Measurements from ENCODE around the gene RNF223. TPM values are rescaled to one million over a fixed set of nuclear protein-coding genes. Genes with fewer than 3 reads are reported as not detected.

RNF223 gene
- total RNA-seq (2021; ENCODE audit: unreplicated experiment) (6.3 TPM), Bru-seq, nascent RNA (percentile 61 among the genes with signal in this experiment), BruChase-seq, experiment 1, labeled RNA remaining after a 6-hour chase (percentile 49 among the genes with signal in this experiment), BruChase-seq, experiment 2, labeled RNA remaining after a 2-hour chase (percentile 54 among the genes with signal in this experiment)
- 8.6 and 8.7 TPM in 2 replicates for polyA plus RNA-seq (2012)
- long read RNA-seq, partial matches to known transcripts, result 0 of 4 reads
- long read RNA-seq, other reads (novel, unspliced or antisense), result 3 of 4 reads

GRCh38 chr1:1073743-1074587 lies at the start of gene RNF223:
TSS of gene RNF223 (minus strand) at chr1:1074306. CDS start at chr1:1072566, 1,740 bp downstream.
- H3K9ac ChIP-seq (ENCODE audit: low read length), result peak within 1 kb of the TSS; percentile 82
- ChIA-PET CTCF (interaction anchor here (0.7 kb wide), 1 partner anchor 15 kb away, joined by 4 read pairs; no protein-coding TSS in a partner anchor), RAD21 (ENCODE audit: low non-redundant PET in 1 of 2, low total read pairs in 2 of 2, uncharacterized antibody in 2 of 2, unreplicated experiment in 2 of 2) (no interaction called here), POLR2A (interaction anchor here (0.7 to 1.3 kb wide), 11 partner anchors 10 to 231 kb away, joined by 3 to 11 read pairs (median 3); partner anchors contain the start of genes AGRN and ISG15)
- H3K9me2 ChIP-seq (ENCODE audit: insufficient read depth), result no peaks in the 10 kb centered on the region
- H3K9me3 ChIP-seq (ENCODE audit: control insufficient read depth in 1 of 2, insufficient read depth in 1 of 2, low read depth in 1 of 2, low read length in 2 of 2), result no peaks in the 10 kb centered on the region
- H3K4me3 ChIP-seq (replicated peaks in 1 of 2; ENCODE audit: low read depth in 1 of 2, low read length in 2 of 2), result peak within 1 kb of the TSS; percentile 63 to 70
- no peaks in the 10 kb centered on the region for H3K27me3 ChIP-seq (ENCODE audit: insufficient read depth, low read length)
- peak within 1 kb of the TSS; percentile 98 for H3K4me2 ChIP-seq (ENCODE audit: low read length)
- no peaks in the 10 kb centered on the region for H4K20me1 ChIP-seq (ENCODE audit: insufficient read depth)
- TF ChIP-seq SRF (IDR thresholded peaks at IDR 0.05; ENCODE audit: low read depth) (no peak), CBX3 (IDR thresholded peaks at IDR 0.05; ENCODE audit: low read depth) (no peak), ZFX (IDR thresholded peaks at IDR 0.05) (peak; percentile 57), ATF3 (IDR thresholded peaks at IDR 0.05) (no peak), RAD21 (IDR thresholded peaks at IDR 0.05; ENCODE audit: low read depth) (no peak), SP1 (IDR thresholded peaks at IDR 0.05; ENCODE audit: low read depth) (no peak), POLR2AphosphoS5 (IDR thresholded peaks at IDR 0.05; ENCODE audit: low read depth, low read length) (peak; percentile 98), POLR2A (IDR thresholded peaks at IDR 0.05; ENCODE audit: borderline replicate concordance, extremely low read depth, insufficient read depth, insufficient read length) (peak; percentile 63)
- TF ChIP-seq, protein P1, sequence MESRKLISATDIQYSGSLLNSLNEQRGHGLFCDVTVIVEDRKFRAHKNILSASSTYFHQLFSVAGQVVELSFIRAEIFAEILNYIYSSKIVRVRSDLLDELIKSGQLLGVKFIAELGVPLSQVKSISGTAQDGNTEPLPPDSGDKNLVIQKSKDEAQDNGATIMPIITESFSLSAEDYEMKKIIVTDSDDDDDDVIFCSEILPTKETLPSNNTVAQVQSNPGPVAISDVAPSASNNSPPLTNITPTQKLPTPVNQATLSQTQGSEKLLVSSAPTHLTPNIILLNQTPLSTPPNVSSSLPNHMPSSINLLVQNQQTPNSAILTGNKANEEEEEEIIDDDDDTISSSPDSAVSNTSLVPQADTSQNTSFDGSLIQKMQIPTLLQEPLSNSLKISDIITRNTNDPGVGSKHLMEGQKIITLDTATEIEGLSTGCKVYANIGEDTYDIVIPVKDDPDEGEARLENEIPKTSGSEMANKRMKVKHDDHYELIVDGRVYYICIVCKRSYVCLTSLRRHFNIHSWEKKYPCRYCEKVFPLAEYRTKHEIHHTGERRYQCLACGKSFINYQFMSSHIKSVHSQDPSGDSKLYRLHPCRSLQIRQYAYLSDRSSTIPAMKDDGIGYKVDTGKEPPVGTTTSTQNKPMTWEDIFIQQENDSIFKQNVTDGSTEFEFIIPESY (IDR thresholded peaks at IDR 0.05; ENCODE audit: extremely low read depth, insufficient replicate concordance, low read length), result no peak
- peak; percentile 82 for ATAC-seq
- BruUV-seq (replicated peaks), result TSS peak; percentile 64
- no peaks in the 10 kb centered on the region for H3K36me3 ChIP-seq (ENCODE audit: control insufficient read depth in 1 of 2, insufficient read depth in 2 of 2, low read length in 2 of 2)
- peaks cover 3% of the 10 kb centered on the region; the same call in 1 of the 2 replicates for H3K79me2 ChIP-seq (ENCODE audit: insufficient read depth, low read length)
- H2AFZ ChIP-seq (ENCODE audit: low read depth, low read length, poor library complexity, severe bottlenecking), result no peak within 1 kb of the TSS
- H3K27ac ChIP-seq (ENCODE audit: low read depth, low read length), result peak within 1 kb of the TSS; percentile 91
- intact Hi-C loops (cut with micrococcal nuclease), result loop anchor here (5.0 kb wide), 1 partner anchor 273 kb away; the partner anchor contains the start of gene DVL1
- H3K4me1 ChIP-seq (ENCODE audit: control insufficient read depth in 1 of 2, insufficient read depth in 2 of 2, low read length in 2 of 2), result peaks cover 34 to 53% of the 10 kb centered on the region in 2 experiments
- DNase-seq (ENCODE audit: low read depth, low spot score), result peak; percentile 88
